Measurements from ENCODE around the gene ARSK. TPM values are rescaled to one million over a fixed set of nuclear protein-coding genes. Genes with fewer than 3 reads are reported as not detected.

Gene ARSK
- total and polyA plus RNA-seq, 11 donors = 1.8 to 5.7 (median 3.5) TPM

DNA sequence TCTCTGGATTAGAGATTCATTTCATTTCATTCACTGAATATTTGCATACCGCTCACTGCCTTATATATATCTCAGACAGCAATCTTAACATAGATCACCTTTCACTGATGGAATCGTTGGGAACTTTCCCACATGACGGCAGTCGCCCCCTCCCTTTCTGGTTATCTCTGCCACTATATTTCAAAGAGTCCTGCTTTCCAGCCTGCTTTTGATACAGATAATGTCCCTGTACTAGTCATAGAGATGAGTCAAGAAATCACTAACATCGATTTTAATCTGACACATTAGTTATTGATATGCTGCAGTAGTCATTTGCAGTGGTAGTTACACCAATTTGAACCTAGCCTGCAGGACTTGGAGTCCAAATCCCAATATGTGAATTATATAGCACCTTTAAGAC, 8.5 kb downstream of the ARSK start:
- H3K27me3 ChIP-seq = no peaks in the 10 kb centered on the region
- TF ChIP-seq, protein P1, sequence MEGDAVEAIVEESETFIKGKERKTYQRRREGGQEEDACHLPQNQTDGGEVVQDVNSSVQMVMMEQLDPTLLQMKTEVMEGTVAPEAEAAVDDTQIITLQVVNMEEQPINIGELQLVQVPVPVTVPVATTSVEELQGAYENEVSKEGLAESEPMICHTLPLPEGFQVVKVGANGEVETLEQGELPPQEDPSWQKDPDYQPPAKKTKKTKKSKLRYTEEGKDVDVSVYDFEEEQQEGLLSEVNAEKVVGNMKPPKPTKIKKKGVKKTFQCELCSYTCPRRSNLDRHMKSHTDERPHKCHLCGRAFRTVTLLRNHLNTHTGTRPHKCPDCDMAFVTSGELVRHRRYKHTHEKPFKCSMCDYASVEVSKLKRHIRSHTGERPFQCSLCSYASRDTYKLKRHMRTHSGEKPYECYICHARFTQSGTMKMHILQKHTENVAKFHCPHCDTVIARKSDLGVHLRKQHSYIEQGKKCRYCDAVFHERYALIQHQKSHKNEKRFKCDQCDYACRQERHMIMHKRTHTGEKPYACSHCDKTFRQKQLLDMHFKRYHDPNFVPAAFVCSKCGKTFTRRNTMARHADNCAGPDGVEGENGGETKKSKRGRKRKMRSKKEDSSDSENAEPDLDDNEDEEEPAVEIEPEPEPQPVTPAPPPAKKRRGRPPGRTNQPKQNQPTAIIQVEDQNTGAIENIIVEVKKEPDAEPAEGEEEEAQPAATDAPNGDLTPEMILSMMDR (IDR thresholded peaks at IDR 0.05) = no peak
- no peak for TF ChIP-seq POLR2A (IDR thresholded peaks at IDR 0.05)
- H3K9me3 ChIP-seq = no peaks in the 10 kb centered on the region
- H3K4me3 ChIP-seq = no peak overlapping the region
- ATAC-seq (no peak), DNase-seq (no peak)
- intact Hi-C loops (cut with DNase I) = no loop called here
- WGBS, 4 donors = 89 to 91% (median 90%) methylated on average over 5 of the region's 5 CpGs
- peaks cover 0 to 25% (median 13%) of the 10 kb centered on the region in 9 donors for H3K36me3 ChIP-seq
- no peaks in the 10 kb centered on the region for H3K4me1 ChIP-seq
- no peak overlapping the region for H3K27ac ChIP-seq

DNA sequence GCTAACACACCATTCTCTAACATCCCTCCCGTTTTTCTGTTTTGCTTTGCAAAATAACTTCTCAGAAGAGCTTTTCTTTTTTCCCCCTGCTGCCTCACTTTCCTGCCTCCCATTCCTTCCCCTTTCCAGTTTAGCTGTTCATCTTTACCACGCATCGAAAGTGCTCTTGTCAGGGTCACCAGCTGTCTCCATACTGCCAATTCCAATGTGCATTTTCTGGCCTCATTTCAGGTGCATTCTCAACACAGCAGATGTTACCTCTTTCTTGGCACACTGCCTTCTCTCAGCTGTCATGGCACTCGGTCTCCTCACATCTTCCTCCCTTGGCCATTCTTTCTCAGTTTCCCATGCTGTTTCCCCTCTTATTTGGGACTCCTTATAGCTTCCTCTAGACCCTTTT, 9.5 kb downstream of the ARSK start:
- TF ChIP-seq, protein P1 (IDR thresholded peaks at IDR 0.05) = no peak
- no peak for TF ChIP-seq POLR2A (IDR thresholded peaks at IDR 0.05)
- Histone ChIP-seq H3K9me3 (no peaks in the 10 kb centered on the region), H3K36me3 (peaks cover 0 to 33% (median 19%) of the 10 kb centered on the region in 9 donors), H3K27me3 (no peaks in the 10 kb centered on the region), H3K4me3 (no peak overlapping the region), H3K27ac (no peak overlapping the region), H3K4me1 (no peaks in the 10 kb centered on the region)
- no peak for DNase-seq
- ATAC-seq = no peak
- intact Hi-C loops (cut with DNase I) = no loop called here
- WGBS, 4 donors = 66 to 72% (median 70%) methylated on average over 4 of the region's 4 CpGs

DNA sequence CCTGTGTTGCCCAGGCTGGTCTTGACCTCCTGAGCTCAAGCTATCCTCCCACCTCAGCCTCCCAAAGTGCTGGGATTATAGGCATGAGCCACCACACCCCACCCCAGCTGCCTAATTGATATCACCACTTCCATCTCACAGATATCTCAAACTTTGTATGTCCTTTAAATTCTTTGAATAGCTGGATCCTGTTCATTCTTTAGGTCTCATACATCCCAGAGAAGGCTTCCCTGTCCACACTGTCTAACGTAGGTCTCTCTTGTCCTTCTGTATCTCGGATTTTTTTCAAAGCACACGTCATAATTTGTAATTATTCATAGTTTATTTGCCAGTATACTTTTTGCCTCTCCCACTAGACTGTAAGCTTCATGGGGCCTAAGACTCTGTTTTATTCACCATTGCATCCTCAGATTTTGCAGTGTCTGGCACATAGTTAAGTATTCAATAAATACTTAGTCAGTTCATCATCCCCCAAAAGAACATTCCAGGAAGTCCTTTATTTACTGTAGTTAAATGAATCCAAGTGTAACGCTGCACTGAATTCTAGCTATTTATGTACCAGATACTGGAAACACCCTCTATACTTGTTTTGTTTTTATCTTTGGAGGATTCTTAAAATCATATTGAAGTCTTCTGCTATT, 10.5 kb downstream of the ARSK start:
- WGBS, 4 donors = 86 to 91% (median 89%) methylated on average over 4 of the region's 4 CpGs
- no peaks in the 10 kb centered on the region for H3K27me3 ChIP-seq
- no peak overlapping the region for H3K27ac ChIP-seq
- no peak overlapping the region for H3K4me3 ChIP-seq
- peaks cover 0 to 33% (median 19%) of the 10 kb centered on the region in 9 donors for H3K36me3 ChIP-seq
- DNase-seq (no peak), ATAC-seq (no peak)
- intact Hi-C loops (cut with DNase I) = no loop called here
- H3K9me3 ChIP-seq = no peaks in the 10 kb centered on the region
- no peaks in the 10 kb centered on the region for H3K4me1 ChIP-seq
- no peak for TF ChIP-seq POLR2A (IDR thresholded peaks at IDR 0.05)
- TF ChIP-seq, protein P1 (IDR thresholded peaks at IDR 0.05) = no peak

DNA sequence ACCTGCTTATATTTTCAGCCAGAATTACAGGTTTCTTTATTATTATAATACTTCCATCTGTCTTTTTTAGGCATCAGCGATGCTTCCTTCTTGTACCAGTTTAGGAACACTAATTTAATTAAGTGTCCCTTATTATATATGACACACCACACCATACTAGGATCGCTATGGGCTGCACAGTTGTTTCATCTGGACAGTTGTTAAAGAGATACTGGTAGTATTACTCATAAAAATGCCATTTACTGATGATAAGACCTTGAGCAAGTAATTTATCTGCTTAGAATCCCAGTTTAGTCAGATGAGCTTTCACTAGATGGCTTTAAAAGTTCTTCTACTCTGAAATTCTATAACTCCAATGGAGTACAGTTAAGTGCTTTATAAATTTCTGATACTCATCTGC, 17.1 kb downstream of the ARSK start:
- DNase-seq (no peak), ATAC-seq (no peak)
- Histone ChIP-seq H3K9me3 (peaks cover 0 to 17% (median 0%) of the 10 kb centered on the region in 12 donors), H3K36me3 (peaks cover 0 to 23% (median 14%) of the 10 kb centered on the region in 9 donors), H3K4me3 (no peak overlapping the region), H3K27me3 (no peaks in the 10 kb centered on the region), H3K27ac (no peak overlapping the region), H3K4me1 (no peaks in the 10 kb centered on the region)
- intact Hi-C loops (cut with DNase I) = no loop called here
- WGBS, 4 donors = 91 to 97% (median 95%) methylated on average over 2 of the region's 2 CpGs
- TF ChIP-seq POLR2A (IDR thresholded peaks at IDR 0.05) = no peak

DNA sequence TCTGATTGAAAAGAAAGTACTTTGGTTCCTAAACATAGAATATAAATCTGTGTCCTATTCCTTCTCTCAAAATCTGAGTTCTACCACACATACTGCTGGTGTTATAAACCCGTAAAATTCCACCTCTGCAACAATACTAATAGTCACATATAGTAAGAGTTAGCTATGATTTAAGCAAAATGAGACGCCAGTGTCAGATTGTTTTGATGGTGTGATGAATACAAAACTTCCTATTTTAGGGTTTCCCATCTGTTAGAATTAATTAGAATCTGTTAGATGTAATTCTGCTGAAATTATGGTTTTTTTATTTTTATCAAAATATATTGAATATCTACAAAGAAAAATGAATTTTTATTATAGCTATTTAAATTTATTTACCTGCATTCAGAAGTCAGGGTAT, 26.7 kb downstream of the ARSK start:
- peaks cover 0 to 16% (median 3%) of the 10 kb centered on the region in 9 donors for H3K36me3 ChIP-seq
- no peak overlapping the region for H3K27ac ChIP-seq
- no peaks in the 10 kb centered on the region for H3K9me3 ChIP-seq
- no peaks in the 10 kb centered on the region for H3K27me3 ChIP-seq
- TF ChIP-seq POLR2A (IDR thresholded peaks at IDR 0.05) = no peak
- TF ChIP-seq, protein P1 (IDR thresholded peaks at IDR 0.05) = no peak
- H3K4me3 ChIP-seq = no peak overlapping the region
- DNase-seq (no peak), ATAC-seq (no peak)
- 90 to 98% (median 95%) methylated on average over 2 of the region's 2 CpGs for WGBS, 4 donors
- intact Hi-C loops (cut with DNase I) = no loop called here
- no peaks in the 10 kb centered on the region for H3K4me1 ChIP-seq

All from heart left ventricle (tissue), 16 donors.